Spleen (tissue), 11 donors: Measurements from ENCODE around the gene DEFB131B. TPM values are rescaled to one million over a fixed set of nuclear protein-coding genes. Genes with fewer than 3 reads are reported as not detected.
A peak's percentile ranks its signal among the peaks of the same experiment; 100 is the strongest.

ENCODE experiments used
- DNase-seq: peaks from one replicate; pipeline ENCODE4 v3.0.0-alpha.2; 2020
- H3K27ac ChIP-seq, 8 donors: fragments of 200-600 bp; sonication (generic) in 7 of 8; 1 replicate in 4 of 8; 2 replicates in 4 of 8; pipeline versions ENCODE4 v1.5.0 to v1.8.0; 2016 to 2021; ENCODE audit warnings: inconsistent platforms in 4 of 8, mild to moderate bottlenecking in 4 of 8, moderate library complexity in 1 of 8
- H3K27me3 ChIP-seq, 7 donors: fragments of 200-600 bp; sonication (generic) in 6 of 7; replicated peaks in 1 of 7; 1 replicate in 4 of 7; 2 replicates in 3 of 7; pipeline versions ENCODE4 v1.5.0 to v1.8.0; 2016 to 2021; ENCODE audit warnings: inconsistent platforms in 3 of 7, mild to moderate bottlenecking in 1 of 7
- H3K36me3 ChIP-seq, 6 donors: fragments of 200-600 bp; sonication (generic) in 5 of 6; 1 replicate in 4 of 6; 2 replicates in 2 of 6; pipeline versions ENCODE4 v1.5.0 to v1.8.0; 2016 to 2021; ENCODE audit warnings: inconsistent platforms in 2 of 6
- H3K4me1 ChIP-seq, 6 donors: fragments of 200-600 bp; sonication (generic) in 5 of 6; 1 replicate in 3 of 6; 2 replicates in 3 of 6; pipeline versions ENCODE4 v1.5.0 to v1.8.0; 2016 to 2021; ENCODE audit warnings: inconsistent platforms in 3 of 6
- H3K4me3 ChIP-seq, 8 donors: fragments of 200-600 bp; sonication (generic) in 7 of 8; 1 replicate in 4 of 8; 2 replicates in 4 of 8; pipeline versions ENCODE4 v1.5.0 to v1.8.0; 2016 to 2021; ENCODE audit warnings: inconsistent platforms in 4 of 8, mild to moderate bottlenecking in 4 of 8, moderate library complexity in 2 of 8
- H3K9me3 ChIP-seq, 8 donors: fragments of 200-600 bp; sonication (generic) in 7 of 8; 1 replicate in 4 of 8; 2 replicates in 4 of 8; pipeline versions ENCODE4 v1.5.0 to v1.8.0; 2016 to 2021; ENCODE audit warnings: inconsistent platforms in 4 of 8
- POLR2A ChIP-seq, 3 donors: fragments of 450-650 bp; IDR thresholded peaks; one replicate each; pipeline ENCODE4 v1.5.1; 2017; ENCODE audit warnings: antibody characterized with exemption in 3 of 3, mild to moderate bottlenecking in 1 of 3
- POLR2AphosphoS5 ChIP-seq, 3 donors: sonication (generic); formaldehyde crosslinking; IDR thresholded peaks; one replicate each; pipeline ENCODE4 v1.5.1; 2017; ENCODE audit warnings: antibody characterized with exemption in 3 of 3
- WGBS, 5 donors: extraction: QIAGEN DNeasy Blood & Tissue Kit in 3 of 5; methylation state at CpG; one replicate each; pipeline versions ENCODE4 v1.1.5 to v1.1.7; 2013 to 2018; 5-methylcytosine and 5-hydroxymethylcytosine counted together
- intact Hi-C: fragments of 100-400 bp; cut with DNase I; formaldehyde crosslinking; loops from one replicate; pipeline ENCODE4 v1.15.0; 2023; ENCODE audit warnings: low total_unique reads
- polyA plus RNA-seq, 3 donors: library from polyadenylated mRNA; stranded (reverse); fragments of 200-250 nt; gene quantifications; one replicate each; pipeline ENCODE4 v1.2.1, GENCODE V29; 2013
- total RNA-seq, 7 donors: library from RNA; depleted of rRNA in 3 of 7; stranded (reverse); fragments of >200 nt in 3 of 7; fragmentation: NEBNext Ultra II Directional in 4 of 7; extraction: Animal tissue kit (Norgen Biotek cat#: 25700) in 4 of 7; gene quantifications; one replicate each; pipeline versions ENCODE4 v1.1.0 to v1.2.1, GENCODE V29; 2016 to 2021
- TF ChIP-seq, protein P1 (sequence below), 11 experiments: fragments of 200-600 bp in 7 of 11; fragments of 450-650 bp in 4 of 11; sonication (generic) in 4 of 11; IDR thresholded peaks in 8 of 11; conservative IDR thresholded peaks in 3 of 11; 1 replicate in 7 of 11; 2 replicates in 4 of 11; pipeline versions ENCODE4 v1.4.0 to v1.8.0; 2016 to 2021; ENCODE audit warnings: antibody characterized with exemption in 11 of 11, inconsistent platforms in 4 of 11, mild to moderate bottlenecking in 1 of 11
- donor health status: healthy with polysubstance abuse.
- donor health status: DM: no; HTN: no; CAD: no; lungs with moderate emphysema.
- donor health status: DM: no; HTN: no; CAD: no.
- donor health status: Bipolar disorder and iron deficiency.
- donor health status: healthy.
- donor health status: DM: no; HTN: no; CAD: no.
- donor health status: DM: yes; HTN: yes; CAD: no.

Gene DEFB131B
- total and polyA plus RNA-seq, 10 donors = not detected

DNA sequence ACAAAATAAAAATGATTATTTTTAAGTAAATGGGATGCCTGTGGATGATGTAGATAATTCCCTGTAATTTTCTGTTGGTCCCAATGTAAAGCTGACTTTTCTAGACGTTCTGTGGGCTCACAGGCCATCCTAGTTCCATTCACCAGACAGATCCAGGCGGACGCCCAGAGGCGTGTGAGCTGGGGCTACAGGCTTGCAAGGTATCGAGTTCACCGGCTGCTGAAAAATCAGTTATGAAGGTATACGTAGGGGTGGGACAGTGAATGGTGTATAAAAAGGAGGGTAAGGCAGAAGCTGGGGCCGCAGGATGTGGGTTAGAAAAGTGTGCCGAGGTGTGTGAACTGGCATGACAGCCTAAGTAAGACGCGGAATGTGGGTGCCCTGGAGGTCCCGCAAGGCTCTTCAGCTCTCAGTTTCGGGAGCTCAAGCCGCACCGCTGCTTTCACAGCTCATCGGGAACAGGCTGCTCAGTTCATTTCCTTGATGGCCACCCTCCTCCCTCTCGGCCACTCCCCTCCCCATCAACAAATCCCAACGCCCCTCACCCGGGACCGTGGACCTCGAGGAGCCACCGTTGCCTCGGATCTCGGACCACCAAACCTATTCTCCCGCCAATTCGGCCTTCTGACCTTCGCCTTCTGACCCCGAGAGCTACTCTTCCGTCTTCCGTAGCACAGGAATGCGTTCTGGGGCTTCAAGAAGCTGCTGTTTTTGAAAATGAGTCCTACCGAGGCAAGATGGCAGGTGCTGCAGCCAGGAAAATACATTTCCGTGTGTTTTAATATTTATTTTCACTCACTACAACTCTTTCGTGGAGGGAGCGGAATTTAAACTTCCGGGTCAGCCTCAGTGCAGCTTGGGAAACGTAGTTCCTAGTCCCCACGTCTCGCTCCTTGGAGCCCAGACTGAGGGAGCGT lies 49.8 kb downstream of the DEFB131B start, which contains the start of gene XNDC1N:
TSS of gene XNDC1N (minus strand) at position 775 of the 917 bp plus-strand sequence. CDS start 5,241 bp downstream, outside the sequence.
- H3K36me3 ChIP-seq = peaks cover 0 to 23% (median 7%) of the 10 kb centered on the region in 6 donors
- WGBS, 5 donors = 0 to 1% (median 0%) methylated on average over 40 of the region's 40 CpGs
- H3K27ac ChIP-seq = peak within 1 kb of the TSS; percentile 89 to 96 (median 95)
- no peaks in the 10 kb centered on the region for H3K9me3 ChIP-seq
- peak within 1 kb of the TSS; percentile 76 to 96 (median 92) for H3K4me3 ChIP-seq
- H3K4me1 ChIP-seq = peaks cover 12 to 61% (median 39%) of the 10 kb centered on the region in 6 donors
- DNase-seq = peak; percentile 91
- H3K27me3 ChIP-seq = no peaks in the 10 kb centered on the region
- TF ChIP-seq POLR2AphosphoS5 (IDR thresholded peaks at IDR 0.05) (peak in 2 of 3 donors; percentile 28 to 32), POLR2A (IDR thresholded peaks at IDR 0.05) (no peak)
- intact Hi-C loops = no loop called here

- Histone ChIP-seq H3K4me3 (peak within 1 kb of the TSS; percentile 76 to 96 (median 92)), H3K27me3 (no peaks in the 10 kb centered on the region), H3K27ac (peak within 1 kb of the TSS; percentile 89 to 96 (median 95)), H3K4me1 (peaks cover 14 to 69% (median 43%) of the 10 kb centered on the region in 6 donors), H3K9me3 (no peaks in the 10 kb centered on the region), H3K36me3 (peaks cover 0 to 21% (median 6%) of the 10 kb centered on the region in 6 donors)
- DNase-seq = peak; percentile 99
- TF ChIP-seq POLR2AphosphoS5 (IDR thresholded peaks at IDR 0.05) (peak; percentile 92 to 94 (median 93)), POLR2A (IDR thresholded peaks at IDR 0.05) (no peak)
- TF ChIP-seq, protein P1, sequence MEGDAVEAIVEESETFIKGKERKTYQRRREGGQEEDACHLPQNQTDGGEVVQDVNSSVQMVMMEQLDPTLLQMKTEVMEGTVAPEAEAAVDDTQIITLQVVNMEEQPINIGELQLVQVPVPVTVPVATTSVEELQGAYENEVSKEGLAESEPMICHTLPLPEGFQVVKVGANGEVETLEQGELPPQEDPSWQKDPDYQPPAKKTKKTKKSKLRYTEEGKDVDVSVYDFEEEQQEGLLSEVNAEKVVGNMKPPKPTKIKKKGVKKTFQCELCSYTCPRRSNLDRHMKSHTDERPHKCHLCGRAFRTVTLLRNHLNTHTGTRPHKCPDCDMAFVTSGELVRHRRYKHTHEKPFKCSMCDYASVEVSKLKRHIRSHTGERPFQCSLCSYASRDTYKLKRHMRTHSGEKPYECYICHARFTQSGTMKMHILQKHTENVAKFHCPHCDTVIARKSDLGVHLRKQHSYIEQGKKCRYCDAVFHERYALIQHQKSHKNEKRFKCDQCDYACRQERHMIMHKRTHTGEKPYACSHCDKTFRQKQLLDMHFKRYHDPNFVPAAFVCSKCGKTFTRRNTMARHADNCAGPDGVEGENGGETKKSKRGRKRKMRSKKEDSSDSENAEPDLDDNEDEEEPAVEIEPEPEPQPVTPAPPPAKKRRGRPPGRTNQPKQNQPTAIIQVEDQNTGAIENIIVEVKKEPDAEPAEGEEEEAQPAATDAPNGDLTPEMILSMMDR (IDR thresholded peaks at IDR 0.05 in 8 of 11, conservative IDR thresholded peaks at IDR 0.05 in 3 of 11) = no peak
- WGBS, 5 donors = 0 to 1% (median 1%) methylated on average over 32 of the region's 32 CpGs
- intact Hi-C loops = no loop called here
Observed at GRCh38 chr11:71928737-71929443, 50.6 kb downstream of the DEFB131B start, which contains the start of gene RNF121. Gene RNF121 (plus strand): TSS chr11:71929046. CDS start chr11:71929062, 16 bp downstream.

GRCh38 chr11:71929491-71929890 lies 51.2 kb downstream of the DEFB131B start:
- peaks cover 18 to 75% (median 49%) of the 10 kb centered on the region in 6 donors for H3K4me1 ChIP-seq
- 2 to 11% (median 9%) methylated on average over 6 of the region's 6 CpGs for WGBS, 5 donors
- no peak for DNase-seq
- no peaks in the 10 kb centered on the region for H3K27me3 ChIP-seq
- TF ChIP-seq POLR2AphosphoS5 (IDR thresholded peaks at IDR 0.05) (no peak), POLR2A (IDR thresholded peaks at IDR 0.05) (no peak)
- TF ChIP-seq, protein P1 (IDR thresholded peaks at IDR 0.05 in 8 of 11, conservative IDR thresholded peaks at IDR 0.05 in 3 of 11) = no peak
- H3K36me3 ChIP-seq = peaks cover 0 to 17% (median 6%) of the 10 kb centered on the region in 6 donors
- H3K9me3 ChIP-seq = no peaks in the 10 kb centered on the region
- intact Hi-C loops = no loop called here
- peak overlapping the region; percentile 76 to 96 (median 92) for H3K4me3 ChIP-seq
- H3K27ac ChIP-seq = peak overlapping the region in 4 of 8 donors; percentile 90 to 96 (median 95)

- peaks cover 18 to 84% (median 51%) of the 10 kb centered on the region in 6 donors for H3K4me1 ChIP-seq
- no peak for DNase-seq
- no peak overlapping the region for H3K27ac ChIP-seq
- intact Hi-C loops = no loop called here
- H3K9me3 ChIP-seq = no peaks in the 10 kb centered on the region
- no peak for TF ChIP-seq POLR2A (IDR thresholded peaks at IDR 0.05)
- TF ChIP-seq POLR2AphosphoS5 (IDR thresholded peaks at IDR 0.05) = no peak
- TF ChIP-seq, protein P1 (IDR thresholded peaks at IDR 0.05 in 8 of 11, conservative IDR thresholded peaks at IDR 0.05 in 3 of 11) = no peak
- no peak overlapping the region for H3K4me3 ChIP-seq
- H3K27me3 ChIP-seq = no peaks in the 10 kb centered on the region
- peaks cover 0 to 4% (median 1%) of the 10 kb centered on the region in 6 donors for H3K36me3 ChIP-seq
- WGBS, 5 donors = 53 to 73% (median 67%) methylated on average over 11 of the region's 11 CpGs
Observed at GRCh38 chr11:71930556-71931244, 52.4 kb downstream of the DEFB131B start.
